GM23248 (cell line): ENCODE data around the gene RELT.

Source experiments
- EZH2 ChIP-seq: fragments of 200-600 bp; sonication (generic); IDR thresholded peaks from 2 replicates; pipeline ENCODE4 v1.6.1; 2018; ENCODE audit warnings: antibody characterized with exemption, mild to moderate bottlenecking; ENCODE audit not compliant: insufficient read depth, poor library complexity, severe bottlenecking
- EZH2phosphoT487 ChIP-seq: fragments of 200-600 bp; sonication (generic); IDR thresholded peaks from 2 replicates; pipeline ENCODE4 v1.6.1; 2018; ENCODE audit warnings: antibody characterized with exemption, moderate library complexity, mild to moderate bottlenecking, low read depth; ENCODE audit not compliant: insufficient read depth

DNA sequence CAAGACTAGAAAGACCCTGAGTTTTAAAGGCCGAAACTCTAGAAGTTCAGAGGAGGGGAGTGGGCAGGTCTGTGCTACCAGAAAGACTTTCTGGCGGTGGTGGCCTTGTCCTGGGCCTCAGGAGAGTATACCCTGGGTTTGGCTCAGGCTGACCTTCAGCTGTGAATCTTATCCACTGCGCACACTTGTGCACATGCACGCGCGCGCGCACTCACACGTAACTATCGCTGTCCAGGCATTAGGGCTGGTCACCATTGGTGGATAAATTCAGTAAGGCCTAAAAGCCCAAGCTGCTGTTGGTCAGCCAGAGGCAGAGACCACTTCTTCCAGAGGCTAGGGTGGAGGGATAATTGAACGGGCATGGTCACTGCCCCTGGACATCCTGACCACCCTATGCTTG is 43.0 kb upstream of the RELT start:
- no peak for TF ChIP-seq EZH2
- no peak for TF ChIP-seq EZH2phosphoT487
